DLD1 (cell line): Measurements from ENCODE around the gene RPTOR.

Source experiments
- in situ Hi-C: cut with HindIII; loops from 2 replicates; pipeline ENCODE4 v1.10.0; 2017; ENCODE audit warnings: low sequenced_read_pairs

RPTOR gene

DNA sequence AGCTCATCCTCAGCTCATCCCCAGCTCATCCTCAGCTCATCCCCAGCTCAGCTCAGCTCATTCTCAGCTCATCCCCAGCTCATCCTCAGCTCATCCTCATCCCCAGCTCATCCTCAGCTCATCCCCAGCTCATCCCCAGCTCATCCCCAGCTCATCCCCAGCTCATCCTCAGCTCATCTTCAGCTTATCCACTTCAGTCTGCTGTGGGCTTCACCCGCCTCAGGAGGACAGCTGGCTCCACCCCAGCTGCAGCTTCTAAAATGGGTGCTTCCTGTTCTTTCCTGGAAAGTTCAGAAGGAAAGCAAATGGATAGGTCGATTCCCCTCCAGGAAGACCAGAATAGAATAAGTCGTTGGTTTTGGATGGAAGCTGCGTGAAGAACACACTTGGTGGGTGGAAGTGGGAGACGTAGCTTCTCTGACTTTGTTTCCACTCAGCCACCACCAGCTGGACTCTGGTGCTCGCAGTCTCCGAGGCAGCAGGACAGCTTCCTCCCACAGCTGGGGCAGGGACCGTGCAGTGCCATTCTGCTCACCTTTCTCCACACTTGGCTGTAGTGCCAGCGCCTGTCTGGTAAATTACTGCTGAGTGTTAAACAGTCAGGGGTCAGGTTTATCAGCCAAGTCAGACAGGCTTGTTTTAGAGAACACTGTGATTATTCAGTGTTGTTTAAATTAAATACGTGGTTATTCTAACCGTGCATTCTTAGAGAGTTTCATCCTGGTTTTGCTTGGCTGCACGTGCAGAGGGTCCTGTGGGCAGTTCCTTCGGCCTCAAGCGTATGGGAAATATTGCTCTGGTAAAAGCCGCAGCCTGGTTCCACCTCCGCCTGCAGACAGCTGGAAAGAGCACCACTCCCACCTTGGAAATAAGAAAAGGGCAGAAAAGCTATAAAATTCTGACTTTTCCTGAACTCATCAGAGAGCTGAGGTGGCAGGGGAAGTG is 386.0 kb downstream of the RPTOR start:
- in situ Hi-C loops: no loop called here

- in situ Hi-C loops: no loop called here
Observed at GRCh38 chr17:80931421-80932265, 387.0 kb downstream of the RPTOR start.

GRCh38 chr17:80935526-80935925 is 390.9 kb downstream of the RPTOR start:
- in situ Hi-C loops: no loop called here

DNA sequence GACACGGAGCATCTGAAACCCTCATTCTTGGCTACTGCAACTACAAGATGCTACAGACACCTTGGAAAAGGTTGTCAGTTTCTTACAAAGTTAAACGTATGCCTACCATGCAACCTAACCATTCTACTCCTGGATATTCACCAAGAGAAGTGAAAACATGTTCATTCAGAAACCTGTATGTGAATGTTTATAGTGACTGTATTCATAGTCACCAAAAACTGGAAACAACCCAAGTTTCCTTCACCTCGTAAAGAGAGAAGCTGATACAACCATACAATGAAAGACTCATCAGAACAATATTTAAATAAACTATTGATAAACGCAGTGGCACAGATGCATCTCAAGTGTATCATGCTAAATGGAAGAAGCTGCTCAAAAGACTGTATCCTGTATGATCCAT is 391.6 kb downstream of the RPTOR start:
- in situ Hi-C loops: no loop called here

GRCh38 chr17:80936723-80937122 is 392.1 kb downstream of the RPTOR start:
- in situ Hi-C loops: no loop called here

DNA sequence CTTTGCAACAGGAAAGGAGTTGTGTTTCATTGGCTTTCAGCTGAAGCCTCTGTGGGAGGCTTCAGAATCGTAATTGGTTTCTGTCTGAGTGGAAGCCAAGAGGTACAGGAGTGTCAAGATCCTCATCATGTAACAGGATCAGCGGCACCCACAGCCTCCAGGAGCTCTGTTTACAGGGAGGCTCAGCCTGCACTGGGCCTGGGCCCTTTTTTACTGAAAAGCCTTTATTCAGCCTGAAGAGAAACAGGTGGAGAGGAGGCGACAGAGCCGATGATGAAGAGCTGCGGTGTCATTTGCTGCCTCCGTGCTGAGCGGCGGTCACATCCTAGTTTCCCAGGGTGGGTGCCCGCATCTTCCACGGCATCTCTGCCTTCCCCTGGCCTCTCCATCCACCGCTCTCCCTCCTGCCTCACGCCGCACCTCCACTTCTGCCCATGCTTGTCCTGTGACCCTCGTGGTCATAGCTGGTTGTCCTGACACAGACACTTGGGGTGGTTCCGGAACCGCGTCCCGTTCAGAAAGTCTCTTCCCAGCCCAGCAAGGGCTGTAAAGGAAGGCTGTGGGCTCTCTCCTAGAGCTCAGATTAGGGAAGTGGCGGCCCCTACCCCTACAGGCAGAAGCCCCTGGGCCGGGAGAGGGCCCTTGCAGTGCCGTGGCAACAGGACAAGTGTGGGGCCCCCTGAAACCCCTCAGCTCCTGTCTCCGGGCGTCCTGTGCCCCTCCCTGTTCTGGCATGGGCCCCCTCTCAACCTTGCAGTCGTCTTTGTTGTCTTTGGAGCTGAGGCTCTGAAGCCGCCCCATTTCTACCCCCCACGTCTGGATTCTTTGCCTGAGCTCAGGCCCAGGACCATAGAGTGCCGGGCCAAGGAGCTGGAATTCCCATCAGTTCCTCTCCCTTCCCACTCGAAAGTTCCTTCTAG is 393.1 kb downstream of the RPTOR start:
- in situ Hi-C loops: no loop called here

DNA sequence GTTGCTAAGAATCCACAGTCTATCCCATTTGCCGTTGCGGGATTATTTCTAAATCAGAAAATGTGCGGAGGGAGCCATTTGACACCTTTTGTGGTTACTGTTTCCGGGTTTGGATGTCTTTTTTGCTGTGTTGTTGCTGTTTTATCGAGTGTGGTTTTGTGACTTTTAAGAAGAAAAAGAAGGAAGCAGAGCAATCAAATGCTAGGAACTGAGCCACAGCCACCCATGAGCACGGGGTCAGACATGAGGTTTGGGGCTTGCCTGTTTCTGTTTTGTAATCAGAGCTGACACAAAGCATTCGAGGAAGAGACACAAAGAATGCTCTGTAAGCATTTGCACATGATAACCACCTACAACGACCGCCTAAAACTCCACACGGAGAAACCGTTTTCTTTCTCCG is 393.9 kb downstream of the RPTOR start:
- in situ Hi-C loops: no loop called here

- in situ Hi-C loops: no loop called here
Observed at GRCh38 chr17:80939151-80940145, 394.8 kb downstream of the RPTOR start.

DNA sequence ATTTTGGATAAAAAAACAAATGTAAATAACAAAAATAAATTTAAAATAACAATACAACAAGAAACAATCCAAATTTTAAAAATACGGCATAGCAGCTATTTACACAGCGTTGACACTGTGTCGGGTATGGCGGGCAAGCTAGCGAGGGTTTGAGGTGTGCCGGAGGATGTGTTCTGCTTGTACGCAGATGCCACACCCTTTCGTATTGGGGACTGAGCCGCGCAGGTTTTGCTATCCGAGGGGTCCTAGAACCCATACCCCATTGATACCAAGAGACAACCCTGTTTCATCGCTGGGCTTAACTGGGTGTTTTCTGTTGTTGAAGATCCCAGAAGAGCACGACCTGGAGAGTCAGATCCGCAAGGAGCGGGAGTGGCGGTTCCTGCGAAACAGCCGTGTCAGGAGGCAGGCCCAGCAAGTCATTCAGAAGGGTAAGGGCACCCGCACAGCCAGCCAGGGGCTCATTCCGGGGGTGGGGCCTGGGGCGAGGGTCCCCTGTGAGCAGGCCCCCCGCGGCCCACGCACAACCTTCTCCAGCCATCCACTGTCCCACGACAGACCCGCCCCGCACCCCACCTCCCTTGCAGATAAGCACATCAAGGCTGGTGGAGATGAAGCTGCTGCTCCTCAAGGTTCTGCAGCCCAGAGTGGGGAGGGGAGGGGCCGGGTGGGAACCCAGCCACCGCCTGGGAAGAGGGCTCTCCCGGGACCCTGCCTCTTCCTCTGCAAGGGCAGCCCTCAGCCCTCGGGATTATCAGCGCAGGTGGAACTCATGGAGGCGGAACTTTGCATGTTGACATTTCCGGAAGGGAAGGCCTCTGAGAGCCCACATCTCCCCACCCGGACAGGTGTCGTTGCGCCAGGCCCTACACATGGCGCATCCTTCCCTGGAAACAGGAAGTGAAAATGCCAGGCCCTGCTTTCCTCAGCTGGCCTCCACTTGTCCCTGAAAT is 395.8 kb downstream of the RPTOR start:
- in situ Hi-C loops: no loop called here

- in situ Hi-C loops: no loop called here
Observed at GRCh38 chr17:80941171-80941570, 396.5 kb downstream of the RPTOR start.

GRCh38 chr17:80941743-80942422 is 397.2 kb downstream of the RPTOR start:
- in situ Hi-C loops: no loop called here

DNA sequence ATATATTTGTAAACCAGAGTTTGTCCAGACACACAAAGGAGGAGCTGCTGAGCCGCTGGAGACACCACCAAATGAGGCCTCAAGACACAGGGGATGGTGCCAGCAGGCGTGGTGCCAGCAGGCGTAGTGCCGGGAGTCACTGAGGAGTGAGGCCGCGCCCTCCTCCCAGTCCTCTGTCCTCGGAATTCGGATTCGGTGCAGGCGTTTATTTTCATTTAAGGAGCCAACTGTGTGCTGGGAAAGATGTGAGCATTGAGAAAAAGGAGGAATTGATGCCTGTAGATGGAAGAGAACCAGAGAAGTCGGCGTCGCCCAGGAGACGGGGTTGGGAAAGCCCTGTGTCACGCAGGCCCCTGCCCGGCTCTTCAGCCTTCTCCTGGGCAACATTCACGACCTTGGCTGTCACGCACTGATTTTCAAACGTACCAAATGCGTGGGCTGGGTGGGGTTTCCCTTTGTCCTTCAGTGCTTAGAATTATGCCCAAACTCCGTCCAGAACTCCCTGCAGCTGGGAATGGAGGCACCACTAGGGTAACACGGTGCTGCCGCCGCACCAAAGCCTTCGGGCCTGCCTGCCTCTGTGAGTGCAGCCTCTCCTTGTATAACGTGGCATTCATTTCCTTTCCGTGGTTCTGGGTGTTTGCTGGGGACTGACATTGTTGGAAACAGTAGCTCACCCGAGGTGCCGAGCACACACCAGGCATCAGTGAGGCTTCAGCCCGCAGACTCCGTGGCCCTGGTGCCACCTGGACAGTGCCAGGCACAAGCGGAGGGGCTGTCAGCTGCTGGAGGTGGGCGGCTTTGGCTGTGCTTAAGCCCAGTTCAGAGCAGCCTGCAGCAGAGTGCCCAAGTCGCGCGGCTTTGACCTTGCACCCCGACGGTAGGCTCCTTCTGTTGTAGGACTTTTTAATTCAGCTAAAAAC is 398.0 kb downstream of the RPTOR start:
- in situ Hi-C loops: no loop called here

- in situ Hi-C loops: no loop called here
Observed at GRCh38 chr17:80943346-80944145, 398.9 kb downstream of the RPTOR start.

- in situ Hi-C loops: no loop called here
Observed at GRCh38 chr17:80944326-80944725, 399.7 kb downstream of the RPTOR start.

DNA sequence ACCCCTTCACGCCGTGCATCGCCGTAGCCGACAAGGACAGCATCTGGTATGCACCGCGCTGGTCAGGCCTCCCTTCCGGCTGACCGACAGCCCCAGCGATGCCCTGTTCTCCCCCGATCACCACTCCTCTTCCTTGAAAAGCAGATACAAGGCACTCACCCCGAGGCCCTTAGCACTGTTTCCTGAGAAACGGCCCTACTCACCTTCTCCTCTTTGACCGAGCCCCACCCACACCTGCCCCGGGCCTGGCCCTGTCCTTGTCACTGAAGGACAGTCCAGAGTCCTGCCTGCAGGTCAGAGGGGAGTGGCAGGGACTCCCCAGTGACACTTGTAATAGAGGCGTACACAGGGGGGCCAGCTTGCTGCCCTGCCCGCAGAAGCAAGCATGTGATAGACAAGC is 401.1 kb downstream of the RPTOR start:
- in situ Hi-C loops: no loop called here

- in situ Hi-C loops: no loop called here
Observed at GRCh38 chr17:80946449-80946848, 401.8 kb downstream of the RPTOR start.
